ENCODE data around the gene TPSG1.
"Not testable (repeated sequence)": the region's sequence is repeated elsewhere in the genome, so short reads cannot be mapped to it uniquely, and the experiment has no call there.

Gene TPSG1

GRCh38 chr16:1256296-1256873 lies 31.3 kb upstream of the TPSG1 start:
- ATAC-seq = 0 out of 3 replicates have a peak, but pooled peaks have one; percentile 4

GRCh38 chr16:1255276-1256122 lies 30.4 kb upstream of the TPSG1 start, which contains the start of gene TPSD1:
Gene TPSD1 (plus strand): TSS chr16:1256069. CDS start chr16:1256281, 212 bp downstream.
- 0 out of 3 replicates have a peak, but pooled peaks have one; percentile 5 for ATAC-seq

- not testable (repeated sequence) for ATAC-seq
Observed at GRCh38 chr16:1254821-1255220, 29.8 kb upstream of the TPSG1 start.

- peak; percentile 76 for ATAC-seq
Observed at GRCh38 chr16:1253701-1254364, 28.8 kb upstream of the TPSG1 start.

GRCh38 chr16:1249031-1249755 lies 24.1 kb upstream of the TPSG1 start:
- ATAC-seq = peak; percentile 69

DNA sequence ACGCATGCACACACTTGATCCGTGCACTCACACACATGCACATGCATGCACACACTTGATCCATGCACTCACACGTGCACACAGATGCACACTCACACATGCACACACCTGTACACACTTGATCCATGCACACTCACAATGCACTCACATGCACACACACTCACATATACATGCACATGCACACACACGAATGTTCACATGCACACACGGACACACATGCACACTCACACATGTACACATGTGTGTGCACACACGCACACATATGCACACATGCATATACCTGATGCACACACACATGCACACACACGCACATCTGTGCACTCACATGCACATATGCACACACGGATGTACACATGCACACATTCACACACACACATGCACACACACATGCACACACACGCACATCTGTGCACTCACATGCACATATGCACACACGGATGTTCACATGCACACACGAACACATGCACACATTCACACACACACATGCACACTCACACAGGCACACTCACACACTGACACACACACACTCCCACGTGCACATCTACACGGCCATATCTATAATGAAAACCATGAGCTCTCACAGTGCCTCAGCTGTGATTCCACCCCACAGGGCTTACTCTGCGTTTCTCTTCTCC lies 23.0 kb upstream of the TPSG1 start:
- ATAC-seq = not testable (repeated sequence)

DNA sequence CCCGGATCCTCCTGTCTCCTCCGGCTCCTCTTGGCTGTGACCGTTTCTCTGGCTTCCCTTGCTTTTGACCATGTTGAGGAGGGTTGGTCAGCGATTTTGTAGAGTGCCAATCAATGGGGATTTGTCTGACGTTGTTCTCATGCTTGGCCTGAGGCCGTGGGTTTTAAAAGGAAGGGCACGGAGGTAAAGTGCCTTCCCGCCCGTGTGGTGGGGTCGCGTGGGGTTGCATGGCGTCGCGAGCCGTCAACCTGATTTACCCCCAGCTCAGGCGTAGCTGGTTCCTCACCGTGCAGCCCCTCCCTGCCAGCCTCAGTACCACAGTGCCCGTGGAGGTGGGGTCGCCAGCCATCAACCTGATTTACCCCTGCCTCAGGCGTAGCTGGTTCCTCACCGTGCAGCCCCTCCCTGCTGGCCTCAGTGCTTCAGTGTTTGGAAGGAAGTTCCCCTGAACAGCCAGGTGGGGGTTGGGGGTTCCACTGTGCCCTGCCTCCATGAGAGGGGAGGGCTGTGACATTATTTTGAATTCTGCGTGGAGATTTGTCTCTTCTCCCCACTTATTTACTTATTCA lies 20.5 kb upstream of the TPSG1 start:
- no peak for TF ChIP-seq CREB5 (CRISPR knock-in tag; IDR thresholded peaks at IDR 0.05; ENCODE audit: low read depth)
- TF ChIP-seq ISL1 (CRISPR knock-in tag; IDR thresholded peaks at IDR 0.05) = no peak
- no peak for TF ChIP-seq RARB (CRISPR knock-in tag; IDR thresholded peaks at IDR 0.05)
- TF ChIP-seq ZNF565 (CRISPR knock-in tag; conservative IDR thresholded peaks at IDR 0.05; ENCODE audit: low read depth) = no peak
- TF ChIP-seq, protein P1, sequence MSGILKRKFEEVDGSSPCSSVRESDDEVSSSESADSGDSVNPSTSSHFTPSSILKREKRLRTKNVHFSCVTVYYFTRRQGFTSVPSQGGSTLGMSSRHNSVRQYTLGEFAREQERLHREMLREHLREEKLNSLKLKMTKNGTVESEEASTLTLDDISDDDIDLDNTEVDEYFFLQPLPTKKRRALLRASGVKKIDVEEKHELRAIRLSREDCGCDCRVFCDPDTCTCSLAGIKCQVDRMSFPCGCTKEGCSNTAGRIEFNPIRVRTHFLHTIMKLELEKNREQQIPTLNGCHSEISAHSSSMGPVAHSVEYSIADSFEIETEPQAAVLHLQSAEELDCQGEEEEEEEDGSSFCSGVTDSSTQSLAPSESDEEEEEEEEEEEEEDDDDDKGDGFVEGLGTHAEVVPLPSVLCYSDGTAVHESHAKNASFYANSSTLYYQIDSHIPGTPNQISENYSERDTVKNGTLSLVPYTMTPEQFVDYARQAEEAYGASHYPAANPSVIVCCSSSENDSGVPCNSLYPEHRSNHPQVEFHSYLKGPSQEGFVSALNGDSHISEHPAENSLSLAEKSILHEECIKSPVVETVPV (CRISPR knock-in tag; IDR thresholded peaks at IDR 0.05) = no peak
- TF ChIP-seq TSHZ2 (CRISPR knock-in tag; IDR thresholded peaks at IDR 0.05) = no peak
- no peak for TF ChIP-seq SNAI2 (CRISPR knock-in tag; IDR thresholded peaks at IDR 0.05)
- no peak for TF ChIP-seq GLIS3 (CRISPR knock-in tag; IDR thresholded peaks at IDR 0.05)
- no peak for TF ChIP-seq BACH2 (CRISPR knock-in tag; IDR thresholded peaks at IDR 0.05; ENCODE audit: borderline replicate concordance)
- ATAC-seq = no peak

DNA sequence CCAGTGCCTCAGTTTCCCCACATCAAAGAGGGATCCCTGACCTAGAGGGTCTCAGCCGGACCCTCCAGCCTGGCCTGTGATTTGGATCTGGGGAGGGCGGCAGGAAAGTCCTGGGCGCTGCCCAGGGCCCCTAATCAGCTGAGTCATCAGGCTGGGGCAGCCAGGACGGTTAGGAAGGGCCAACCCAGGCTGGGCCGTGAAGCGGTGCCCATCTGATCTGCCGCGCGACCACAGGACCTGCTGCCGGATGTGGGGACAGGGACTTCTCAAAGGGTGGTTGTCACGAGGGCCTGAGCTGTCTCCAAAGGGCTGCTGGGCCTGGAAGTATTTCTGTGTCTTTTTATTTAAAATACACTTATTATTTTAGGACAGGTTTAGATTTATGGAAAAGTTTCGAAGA lies 19.8 kb upstream of the TPSG1 start:
- peak; percentile 41; the same call in 1 of the 3 replicates for ATAC-seq
- TF ChIP-seq ESRRG (CRISPR knock-in tag; IDR thresholded peaks at IDR 0.05) (no peak), ZNF70 (CRISPR knock-in tag; IDR thresholded peaks at IDR 0.05) (no peak), ZNF565 (CRISPR knock-in tag; conservative IDR thresholded peaks at IDR 0.05; ENCODE audit: low read depth) (no peak), SNAI2 (CRISPR knock-in tag; IDR thresholded peaks at IDR 0.05) (no peak), ISL1 (CRISPR knock-in tag; IDR thresholded peaks at IDR 0.05) (no peak), ZFP3 (CRISPR knock-in tag; IDR thresholded peaks at IDR 0.05) (no peak), PPARA (CRISPR knock-in tag; IDR thresholded peaks at IDR 0.05; ENCODE audit: borderline replicate concordance) (no peak)

DNA sequence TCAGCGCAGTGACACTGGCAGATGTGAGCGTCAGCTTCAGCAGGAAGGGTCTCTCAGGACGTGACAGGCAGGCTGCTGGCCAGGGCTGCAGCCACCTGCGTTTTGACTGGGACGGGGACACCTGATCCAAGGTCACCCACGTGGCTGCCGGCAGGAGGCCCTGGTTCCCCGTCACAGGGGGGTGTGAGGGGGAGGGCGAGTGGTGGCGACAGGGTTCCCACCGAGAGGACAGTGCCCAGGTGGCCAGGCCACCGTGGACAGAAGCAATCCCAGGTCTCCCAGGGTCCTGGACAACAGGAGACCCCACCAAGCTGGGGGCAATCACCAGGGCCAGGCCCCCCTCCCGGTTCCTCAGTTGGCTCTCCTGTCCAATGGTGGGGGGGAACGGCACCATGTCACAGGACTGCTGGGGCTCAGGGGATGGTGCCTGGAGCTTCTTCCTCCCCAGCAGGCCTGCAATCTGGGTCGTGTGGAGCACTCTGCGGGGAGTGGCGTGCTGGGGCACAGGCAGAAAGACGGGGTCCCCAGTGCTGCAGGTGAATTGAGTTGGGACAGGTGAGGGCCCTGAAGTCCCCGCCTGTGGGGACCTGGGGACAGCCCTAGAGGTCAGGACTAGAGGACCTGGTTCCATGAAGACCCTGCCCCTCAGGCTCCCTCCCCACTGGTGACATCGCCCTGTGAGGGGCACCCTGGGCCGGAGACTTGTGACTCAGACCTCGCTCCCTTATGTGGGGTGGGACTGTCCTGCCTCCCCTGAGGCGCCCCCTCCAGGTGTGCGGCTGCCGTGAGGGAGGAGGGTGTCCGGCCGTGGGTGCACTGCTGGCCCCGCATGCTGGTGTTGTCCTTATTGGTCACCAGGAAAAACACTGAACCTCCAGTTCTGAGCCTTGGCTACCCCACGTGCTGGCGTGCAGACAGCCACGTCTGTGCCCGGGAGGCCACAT lies 19.1 kb upstream of the TPSG1 start:
- not testable (repeated sequence) for ATAC-seq

DNA sequence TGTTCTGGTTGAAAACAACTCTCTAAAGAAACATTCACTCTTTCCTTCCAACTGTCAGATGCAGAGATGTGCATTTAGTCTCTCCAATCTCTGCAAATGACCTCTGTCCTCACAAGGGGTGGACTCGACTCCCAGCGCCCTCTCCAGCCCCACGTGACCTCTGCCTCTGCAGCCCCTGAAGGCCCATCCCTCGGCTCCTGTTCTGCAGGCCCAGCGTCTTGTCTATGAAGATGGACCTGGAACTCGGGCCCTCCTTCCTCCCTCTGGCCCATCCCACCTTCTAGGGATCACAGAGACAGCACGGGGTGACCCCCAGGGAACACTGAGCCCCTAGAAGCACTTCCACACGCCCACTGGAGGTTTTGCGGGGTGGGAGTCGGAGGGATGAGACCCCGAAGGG lies 18.3 kb upstream of the TPSG1 start:
- not testable (repeated sequence) for ATAC-seq

- ATAC-seq = not testable (repeated sequence)
Observed at GRCh38 chr16:1241081-1241480, 16.0 kb upstream of the TPSG1 start.

Data from SK-N-SH treated with all-trans-retinoic acid at 6 μM for 48 hours (cell line).